ENCODE results near the gene DAPL1.

DNA sequence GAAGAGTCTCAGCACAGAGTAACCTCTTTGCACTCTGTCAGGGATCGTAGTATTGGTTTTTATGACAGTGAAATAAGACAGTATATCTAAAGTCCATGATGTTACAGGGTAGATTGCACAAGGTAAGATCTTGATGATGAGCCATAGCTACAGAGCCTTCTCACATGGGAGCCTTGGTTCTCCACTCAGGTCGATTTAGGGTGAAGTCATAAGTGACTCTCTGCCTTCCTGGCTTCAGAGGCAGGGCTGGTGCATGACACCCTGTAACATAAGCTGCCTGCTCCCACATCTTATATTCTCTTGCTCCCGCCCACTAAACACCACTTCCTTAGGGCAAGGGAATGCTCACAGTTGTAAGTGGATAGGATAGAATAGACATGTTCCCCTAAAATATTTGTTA lies 13.3 kb downstream of the DAPL1 start:
- TF ChIP-seq, protein P1, sequence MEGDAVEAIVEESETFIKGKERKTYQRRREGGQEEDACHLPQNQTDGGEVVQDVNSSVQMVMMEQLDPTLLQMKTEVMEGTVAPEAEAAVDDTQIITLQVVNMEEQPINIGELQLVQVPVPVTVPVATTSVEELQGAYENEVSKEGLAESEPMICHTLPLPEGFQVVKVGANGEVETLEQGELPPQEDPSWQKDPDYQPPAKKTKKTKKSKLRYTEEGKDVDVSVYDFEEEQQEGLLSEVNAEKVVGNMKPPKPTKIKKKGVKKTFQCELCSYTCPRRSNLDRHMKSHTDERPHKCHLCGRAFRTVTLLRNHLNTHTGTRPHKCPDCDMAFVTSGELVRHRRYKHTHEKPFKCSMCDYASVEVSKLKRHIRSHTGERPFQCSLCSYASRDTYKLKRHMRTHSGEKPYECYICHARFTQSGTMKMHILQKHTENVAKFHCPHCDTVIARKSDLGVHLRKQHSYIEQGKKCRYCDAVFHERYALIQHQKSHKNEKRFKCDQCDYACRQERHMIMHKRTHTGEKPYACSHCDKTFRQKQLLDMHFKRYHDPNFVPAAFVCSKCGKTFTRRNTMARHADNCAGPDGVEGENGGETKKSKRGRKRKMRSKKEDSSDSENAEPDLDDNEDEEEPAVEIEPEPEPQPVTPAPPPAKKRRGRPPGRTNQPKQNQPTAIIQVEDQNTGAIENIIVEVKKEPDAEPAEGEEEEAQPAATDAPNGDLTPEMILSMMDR (IDR thresholded peaks at IDR 0.05) = no peak
- TF ChIP-seq POLR2A (IDR thresholded peaks at IDR 0.05) (no peak), EP300 (IDR thresholded peaks at IDR 0.05) (no peak), POLR2AphosphoS5 (IDR thresholded peaks at IDR 0.05) (no peak)
